GM21390 (cell line): Measurements from ENCODE around the gene CD320.
"Not testable (repeated sequence)": the region's sequence is repeated elsewhere in the genome, so short reads cannot be mapped to it uniquely, and the experiment has no call there.

Experiments used
- ATAC-seq: cut with Tn5 transposase; IDR thresholded peaks from one replicate; pipeline ENCODE4 v1.9.1; 2021; ENCODE audit not compliant: unreplicated experiment

CD320 gene

GRCh38 chr19:8307965-8308866, at the start of gene CD320:
TSS of gene CD320 (minus strand) at chr19:8308358. CDS start at chr19:8308290, 68 bp downstream.
- ATAC-seq = peak; percentile 75

- no peak for ATAC-seq
Measured at GRCh38 chr19:8357007-8357521, 48.9 kb upstream of the CD320 start.

- no peak for ATAC-seq
Measured at GRCh38 chr19:8355631-8356402, 47.7 kb upstream of the CD320 start.

GRCh38 chr19:8352845-8353244, 44.7 kb upstream of the CD320 start:
- ATAC-seq = not testable (repeated sequence)

- no peak for ATAC-seq
Measured at GRCh38 chr19:8352134-8352827, 44.1 kb upstream of the CD320 start.

- ATAC-seq = not testable (repeated sequence)
Measured at GRCh38 chr19:8349629-8350372, 41.6 kb upstream of the CD320 start.

GRCh38 chr19:8343483-8343844, 35.3 kb upstream of the CD320 start:
- no peak for ATAC-seq

- peak; percentile 82 for ATAC-seq
Measured at GRCh38 chr19:8342684-8343482, 34.7 kb upstream of the CD320 start, which contains the start of gene KANK3. TSS of gene KANK3 (minus strand) at chr19:8343262. CDS start at chr19:8337828, 5,434 bp downstream.

- ATAC-seq = no peak
Measured at GRCh38 chr19:8342316-8342683, 34.1 kb upstream of the CD320 start.

GRCh38 chr19:8341504-8341903, 33.3 kb upstream of the CD320 start:
- ATAC-seq = not testable (repeated sequence)

GRCh38 chr19:8340341-8341096, 32.4 kb upstream of the CD320 start:
- no peak for ATAC-seq

GRCh38 chr19:8338835-8339234, 30.7 kb upstream of the CD320 start:
- ATAC-seq = no peak

- ATAC-seq = no peak
Measured at GRCh38 chr19:8337728-8338127, 29.6 kb upstream of the CD320 start.

- no peak for ATAC-seq
Measured at GRCh38 chr19:8336660-8337059, 28.5 kb upstream of the CD320 start.

GRCh38 chr19:8336072-8336569, 28.0 kb upstream of the CD320 start:
- ATAC-seq = no peak

- ATAC-seq = no peak
Measured at GRCh38 chr19:8335343-8336071, 27.3 kb upstream of the CD320 start.

GRCh38 chr19:8334458-8335342, 26.5 kb upstream of the CD320 start:
- ATAC-seq = no peak
